Upper lobe of left lung (tissue), 4 donors: Measurements from ENCODE around the gene C2orf42.

Source experiments
- POLR2A ChIP-seq, 4 donors: fragments of 450-650 bp; IDR thresholded peaks; one replicate each; pipeline ENCODE4 v1.5.1; 2016 to 2017; ENCODE audit warnings: antibody characterized with exemption in 4 of 4, mild to moderate bottlenecking in 2 of 4
- POLR2AphosphoS5 ChIP-seq, 2 donors: sonication (generic); formaldehyde crosslinking; IDR thresholded peaks; one replicate each; pipeline ENCODE4 v1.5.1; 2017; ENCODE audit warnings: antibody characterized with exemption in 2 of 2
- TF ChIP-seq, protein P1 (sequence below), 6 experiments: fragments of 450-650 bp in 4 of 6; fragments of 200-600 bp in 2 of 6; sonication (generic) in 2 of 6; IDR thresholded peaks; one replicate each; pipeline ENCODE4 v1.5.1; 2016 to 2019; ENCODE audit warnings: antibody characterized with exemption in 6 of 6

DNA sequence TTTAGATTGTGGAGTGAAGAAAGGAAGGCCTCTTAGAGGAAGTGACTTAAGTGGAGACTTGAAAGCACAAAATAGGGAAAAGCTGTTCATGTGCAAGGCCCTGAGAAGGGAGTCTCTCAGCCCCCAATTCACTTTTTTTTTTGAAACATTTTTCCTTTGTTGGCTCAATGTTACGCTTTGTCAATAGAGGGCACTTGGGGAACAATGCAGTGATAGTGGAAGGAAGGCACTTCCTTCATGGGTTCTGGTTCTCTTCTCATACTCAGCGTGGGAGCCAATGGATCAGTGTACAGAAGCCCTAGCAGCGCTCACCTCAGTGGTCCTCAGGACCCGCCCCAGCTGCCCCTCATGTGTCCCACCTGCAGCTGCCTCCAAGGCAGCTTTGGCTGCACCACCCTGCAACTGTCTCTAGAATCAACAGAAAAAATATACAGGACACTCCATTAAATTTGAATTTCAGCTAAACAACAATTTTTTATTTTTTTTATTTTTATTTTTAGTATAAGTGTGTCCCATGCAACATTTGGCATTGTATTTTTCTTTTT, 8.6 kb upstream of the C2orf42 start:
- TF ChIP-seq, protein P1, sequence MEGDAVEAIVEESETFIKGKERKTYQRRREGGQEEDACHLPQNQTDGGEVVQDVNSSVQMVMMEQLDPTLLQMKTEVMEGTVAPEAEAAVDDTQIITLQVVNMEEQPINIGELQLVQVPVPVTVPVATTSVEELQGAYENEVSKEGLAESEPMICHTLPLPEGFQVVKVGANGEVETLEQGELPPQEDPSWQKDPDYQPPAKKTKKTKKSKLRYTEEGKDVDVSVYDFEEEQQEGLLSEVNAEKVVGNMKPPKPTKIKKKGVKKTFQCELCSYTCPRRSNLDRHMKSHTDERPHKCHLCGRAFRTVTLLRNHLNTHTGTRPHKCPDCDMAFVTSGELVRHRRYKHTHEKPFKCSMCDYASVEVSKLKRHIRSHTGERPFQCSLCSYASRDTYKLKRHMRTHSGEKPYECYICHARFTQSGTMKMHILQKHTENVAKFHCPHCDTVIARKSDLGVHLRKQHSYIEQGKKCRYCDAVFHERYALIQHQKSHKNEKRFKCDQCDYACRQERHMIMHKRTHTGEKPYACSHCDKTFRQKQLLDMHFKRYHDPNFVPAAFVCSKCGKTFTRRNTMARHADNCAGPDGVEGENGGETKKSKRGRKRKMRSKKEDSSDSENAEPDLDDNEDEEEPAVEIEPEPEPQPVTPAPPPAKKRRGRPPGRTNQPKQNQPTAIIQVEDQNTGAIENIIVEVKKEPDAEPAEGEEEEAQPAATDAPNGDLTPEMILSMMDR (IDR thresholded peaks at IDR 0.05) = no peak
- TF ChIP-seq POLR2AphosphoS5 (IDR thresholded peaks at IDR 0.05) (no peak), POLR2A (IDR thresholded peaks at IDR 0.05) (no peak)
